GM19468 (cell line): ENCODE results near the gene ENGASE.

Experiments used
- ATAC-seq: cut with Tn5 transposase; IDR thresholded peaks from one replicate; pipeline ENCODE4 v1.9.1; 2021; ENCODE audit warnings: mild to moderate bottlenecking, moderate library complexity, moderate number of reproducible peaks; ENCODE audit not compliant: unreplicated experiment; ENCODE audit errors: extremely low read depth

The ENGASE gene

DNA sequence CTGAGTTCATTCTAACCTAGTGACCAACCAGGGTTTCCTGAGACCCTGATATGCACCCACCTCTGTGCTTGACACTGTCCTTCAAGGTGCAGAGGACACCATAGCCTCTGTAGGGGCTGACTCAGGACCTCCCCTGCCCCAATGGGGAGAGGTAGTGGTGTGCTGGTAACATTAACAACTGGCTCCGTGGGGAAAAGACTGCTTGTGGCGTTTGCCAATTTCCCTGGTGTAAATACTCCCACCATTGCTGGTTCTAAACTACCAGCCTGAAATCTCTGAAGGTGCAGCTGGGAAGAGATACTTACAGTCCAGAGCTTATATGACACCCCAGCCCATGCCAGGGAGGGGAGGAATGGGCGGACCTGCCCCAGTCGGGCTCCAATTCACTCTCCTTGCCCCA, 54.9 kb downstream of the ENGASE start:
- ATAC-seq: no peak

DNA sequence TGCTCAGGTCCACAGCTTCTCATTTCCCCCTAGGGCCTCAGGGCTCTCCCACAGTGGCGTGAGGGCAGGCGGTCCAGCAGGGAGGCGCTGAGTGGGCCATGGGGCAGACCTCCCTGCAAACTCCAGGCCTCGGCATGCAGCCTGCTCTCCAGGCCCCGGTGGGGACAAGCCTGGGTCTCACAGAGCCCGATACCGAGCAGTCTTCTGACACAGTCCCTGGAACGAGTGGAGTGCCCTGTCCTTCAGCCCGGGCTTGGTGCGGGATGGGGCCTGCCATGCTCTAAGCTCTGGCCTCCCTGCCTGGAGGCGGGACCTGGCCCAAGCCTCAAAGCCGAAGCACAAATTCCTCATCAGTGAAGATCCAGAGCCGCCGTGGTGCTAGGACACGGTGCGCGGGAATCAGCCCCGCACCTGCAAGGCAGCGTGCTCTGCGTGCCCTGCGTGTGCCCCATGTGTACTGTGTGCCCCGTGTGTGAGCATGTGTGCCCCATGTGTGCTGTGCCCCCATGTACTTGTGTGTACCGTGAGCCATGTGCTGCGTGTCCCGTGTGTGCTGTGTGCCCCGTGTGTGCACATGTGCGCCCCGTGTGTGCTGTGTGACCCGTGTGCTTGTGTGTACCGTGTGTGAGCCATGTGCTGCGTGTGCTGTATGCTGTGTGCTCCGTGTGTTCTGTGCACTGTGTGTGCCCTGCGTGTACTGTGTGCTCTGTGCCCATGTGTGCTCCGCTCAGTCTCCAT, 56.1 kb downstream of the ENGASE start:
- ATAC-seq: no peak

DNA sequence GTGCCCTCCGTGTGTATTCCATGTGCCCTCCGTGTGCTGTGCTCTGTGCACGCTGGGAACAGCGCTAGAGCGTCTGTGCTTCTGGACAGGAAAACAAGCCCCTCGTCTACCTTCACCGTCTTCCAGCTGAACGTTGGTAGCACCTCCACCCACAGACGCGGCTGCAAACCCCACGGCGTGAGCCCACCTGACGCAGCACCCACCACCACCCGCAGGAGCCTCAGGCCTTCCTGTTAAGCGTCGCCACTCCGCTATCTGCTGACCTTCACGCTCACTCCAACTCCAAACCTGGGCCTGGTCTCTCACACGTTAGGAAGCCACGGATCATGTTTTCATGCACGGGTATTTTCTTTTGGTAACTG, 56.6 kb downstream of the ENGASE start:
- ATAC-seq: no peak

DNA sequence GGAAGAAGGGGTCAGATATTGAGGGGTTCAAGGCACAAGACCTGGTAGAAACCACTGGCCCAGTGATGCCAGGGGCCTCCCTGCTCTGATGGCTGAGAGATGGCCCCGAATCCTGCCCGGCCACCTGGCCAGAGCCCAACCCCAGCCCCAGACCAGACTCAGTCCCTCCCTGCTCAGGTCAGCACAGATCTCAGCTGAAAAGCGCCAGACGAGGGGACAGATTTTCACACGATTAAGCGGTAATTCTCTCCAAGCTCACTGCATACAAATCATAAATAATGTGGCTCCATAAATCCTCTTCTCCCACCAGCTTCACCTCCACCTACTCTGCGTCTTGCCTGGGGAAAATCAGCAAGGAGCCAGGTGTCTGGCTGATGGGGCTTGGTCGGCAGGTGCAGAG, 57.1 kb downstream of the ENGASE start:
- no peak for ATAC-seq

DNA sequence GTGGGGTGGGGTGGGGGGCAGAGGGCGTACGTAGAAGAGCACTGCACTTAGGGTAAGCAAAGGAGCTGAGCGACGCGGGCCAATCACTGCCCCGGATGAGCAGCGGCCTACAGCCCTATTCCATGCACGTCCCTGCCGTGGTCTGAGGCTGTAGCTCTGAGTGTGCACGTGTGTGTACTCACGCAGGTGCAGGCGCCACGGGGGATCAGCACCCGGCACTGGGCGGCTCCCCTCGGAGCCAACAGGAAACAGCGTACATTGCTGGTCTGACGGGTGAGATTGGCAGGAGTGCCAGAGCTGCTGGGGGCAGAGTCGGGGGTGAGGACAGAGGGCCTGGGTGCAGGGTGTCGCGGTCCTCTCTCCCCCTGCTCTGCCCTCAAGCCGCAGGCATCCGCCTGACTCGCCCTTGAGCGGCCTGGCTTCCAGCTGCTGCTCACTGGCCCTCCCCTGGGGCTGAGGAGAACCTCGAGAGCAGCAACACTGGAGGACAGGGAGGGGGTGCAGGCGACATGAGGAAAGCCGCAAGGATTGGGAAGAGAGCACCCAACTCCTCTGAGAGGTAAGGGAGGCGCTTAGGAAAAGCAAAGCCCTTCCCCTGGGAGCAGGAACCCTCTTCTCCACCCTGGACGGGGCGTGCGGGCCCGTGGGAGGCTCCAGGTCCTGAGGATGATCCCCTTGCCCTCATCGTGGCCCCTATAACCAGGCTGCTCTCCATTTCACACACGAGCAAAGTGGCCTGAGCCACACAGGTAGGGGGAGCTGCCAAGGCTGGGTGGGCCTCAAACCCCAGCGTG, 57.8 kb downstream of the ENGASE start:
- ATAC-seq: no peak

DNA sequence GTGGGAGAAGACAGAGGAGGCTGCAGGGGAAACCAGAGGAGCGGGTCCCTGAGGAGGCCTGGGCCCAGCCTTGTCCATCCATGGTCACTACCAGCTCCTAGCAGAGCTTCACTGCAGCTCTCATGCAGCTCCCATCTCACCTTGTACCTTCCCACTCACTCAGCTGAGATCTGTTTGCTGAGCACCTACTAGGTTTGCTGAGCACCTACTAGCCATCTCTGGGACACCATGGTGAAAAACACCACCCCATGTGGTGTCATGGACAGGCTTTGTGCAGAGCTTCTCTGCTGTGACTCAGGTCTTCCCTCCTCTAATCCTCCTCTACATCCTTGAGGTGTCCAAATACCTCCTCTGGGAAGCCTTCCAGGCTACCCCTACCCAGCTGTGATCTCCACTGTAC, 58.6 kb downstream of the ENGASE start:
- ATAC-seq: no peak

DNA sequence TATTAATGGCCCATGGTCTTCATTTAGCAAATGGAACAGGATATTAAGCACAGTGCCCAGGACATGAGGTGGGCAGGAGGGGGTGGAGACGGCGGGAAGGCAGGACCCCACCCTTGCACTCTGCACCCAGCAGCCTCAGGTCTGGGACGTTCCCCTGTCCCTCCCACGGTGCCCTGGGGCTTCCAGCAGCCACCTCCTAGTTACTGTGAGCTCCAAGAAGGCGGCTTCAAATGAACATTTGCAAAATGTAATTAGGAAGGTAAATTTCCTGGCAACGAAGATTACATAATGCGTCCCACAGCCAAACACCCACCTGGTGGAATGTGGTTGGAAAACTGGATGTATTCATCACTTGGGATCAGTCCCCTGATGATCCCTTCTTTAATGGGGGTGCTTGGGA, 59.4 kb downstream of the ENGASE start:
- ATAC-seq: no peak

DNA sequence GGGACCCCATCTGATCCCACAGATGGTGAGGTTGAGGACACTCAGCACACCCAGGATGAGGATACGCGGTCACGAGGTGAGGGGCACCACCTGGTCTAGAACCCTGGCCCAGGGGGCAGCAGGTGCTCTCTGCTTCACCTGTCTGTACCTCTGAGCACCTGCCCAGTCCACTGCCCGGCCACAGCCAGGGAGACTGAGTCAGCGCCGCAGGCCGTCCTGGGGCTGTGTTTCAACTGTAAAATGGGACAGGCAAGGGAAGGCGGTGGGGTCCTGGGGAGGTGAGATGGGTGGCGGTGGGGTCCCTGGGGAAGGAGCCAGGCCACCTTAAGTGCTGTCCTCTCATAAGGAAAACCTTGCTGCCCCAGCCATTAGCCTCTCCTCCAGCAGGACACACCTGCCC, 60.4 kb downstream of the ENGASE start:
- no peak for ATAC-seq

DNA sequence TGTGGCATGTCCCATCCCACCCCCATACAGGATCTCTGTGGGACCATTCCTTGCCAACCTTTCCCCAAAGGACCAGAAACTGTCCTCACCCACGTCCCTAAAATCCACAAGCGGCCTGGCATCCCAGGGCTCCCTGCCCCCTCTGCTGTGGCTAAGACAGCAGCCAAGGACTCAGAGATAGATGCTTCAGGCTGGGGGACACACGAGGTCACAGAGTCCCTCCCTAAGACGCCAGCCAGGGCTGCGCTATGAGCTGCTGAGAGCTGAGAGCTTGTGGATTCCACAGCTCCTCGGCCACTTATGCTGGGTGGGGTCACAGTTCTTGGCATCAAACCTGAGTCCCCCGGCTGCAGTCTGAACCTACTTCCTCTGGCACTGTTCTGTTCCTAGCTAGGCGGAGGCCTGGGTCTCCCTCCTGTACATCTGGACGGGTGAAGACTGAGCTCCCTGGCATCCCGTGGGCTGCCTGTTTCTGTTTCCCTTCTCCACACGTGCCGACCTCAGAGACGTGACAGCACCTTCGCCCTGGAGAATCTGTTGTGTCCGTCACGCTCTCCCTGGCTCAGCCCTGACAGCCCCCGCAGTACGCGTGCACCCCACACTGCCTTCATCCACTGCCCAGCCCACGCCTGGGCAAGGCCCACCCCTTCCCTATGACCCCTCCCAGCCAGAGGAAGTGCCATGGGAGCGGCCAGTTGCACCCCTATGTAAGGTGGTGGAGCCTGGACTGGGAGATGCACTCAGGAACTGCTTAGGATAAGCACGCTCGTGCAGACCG, 61.2 kb downstream of the ENGASE start:
- no peak for ATAC-seq
